Esophagus (tissue), 2 donors: ENCODE measurements around the gene AGXT. TPM values are rescaled to one million over a fixed set of nuclear protein-coding genes. Genes with fewer than 3 reads are reported as not detected.

Experiments
- H3K27ac ChIP-seq, 2 donors: one replicate each; pipeline ENCODE4 v1.5.1; 2013; ENCODE audit warnings: low read depth in 2 of 2, mild to moderate bottlenecking in 2 of 2, inconsistent platforms in 1 of 2, low read length in 1 of 2, moderate library complexity in 1 of 2
- H3K27me3 ChIP-seq, 2 donors: one replicate each; pipeline ENCODE4 v1.6.1; 2013; ENCODE audit warnings: low read length in 2 of 2, control low read depth in 1 of 2, mild to moderate bottlenecking in 1 of 2; ENCODE audit not compliant: insufficient read depth in 2 of 2, control insufficient read depth in 1 of 2
- H3K36me3 ChIP-seq, 2 donors: one replicate each; pipeline ENCODE4 v1.6.1; 2013; ENCODE audit warnings: low read length in 1 of 2; ENCODE audit not compliant: control insufficient read depth in 2 of 2, insufficient read depth in 2 of 2
- H3K4me1 ChIP-seq, 2 donors: one replicate each; pipeline ENCODE4 v1.6.1; 2013; ENCODE audit warnings: low read length in 1 of 2; ENCODE audit not compliant: control insufficient read depth in 2 of 2, insufficient read depth in 2 of 2
- H3K4me3 ChIP-seq, 2 donors: one replicate each; pipeline ENCODE4 v1.5.1; 2013; ENCODE audit warnings: low read length in 2 of 2, mild to moderate bottlenecking in 2 of 2, low read depth in 1 of 2, moderate library complexity in 1 of 2
- H3K9me3 ChIP-seq, 2 donors: one replicate each; pipeline ENCODE4 v1.6.1; 2013; ENCODE audit warnings: mild to moderate bottlenecking in 2 of 2, low read depth in 1 of 2, low read length in 1 of 2, moderate library complexity in 1 of 2; ENCODE audit not compliant: control insufficient read depth in 2 of 2, insufficient read depth in 1 of 2
- WGBS, 2 donors: extraction: QIAGEN DNeasy Blood & Tissue Kit; methylation state at CpG; one replicate each; pipeline ENCODE4 v1.1.7; 2013; 5-methylcytosine and 5-hydroxymethylcytosine counted together
- polyA plus RNA-seq, 2 donors: library from polyadenylated mRNA; stranded (reverse); fragments of 200-250 nt; gene quantifications; one replicate each; pipeline ENCODE4 v1.2.3, GENCODE V29; 2013
- donor health status: healthy with polysubstance abuse.
- donor health status: Bipolar disorder and iron deficiency.

AGXT gene
- not detected for polyA plus RNA-seq

DNA sequence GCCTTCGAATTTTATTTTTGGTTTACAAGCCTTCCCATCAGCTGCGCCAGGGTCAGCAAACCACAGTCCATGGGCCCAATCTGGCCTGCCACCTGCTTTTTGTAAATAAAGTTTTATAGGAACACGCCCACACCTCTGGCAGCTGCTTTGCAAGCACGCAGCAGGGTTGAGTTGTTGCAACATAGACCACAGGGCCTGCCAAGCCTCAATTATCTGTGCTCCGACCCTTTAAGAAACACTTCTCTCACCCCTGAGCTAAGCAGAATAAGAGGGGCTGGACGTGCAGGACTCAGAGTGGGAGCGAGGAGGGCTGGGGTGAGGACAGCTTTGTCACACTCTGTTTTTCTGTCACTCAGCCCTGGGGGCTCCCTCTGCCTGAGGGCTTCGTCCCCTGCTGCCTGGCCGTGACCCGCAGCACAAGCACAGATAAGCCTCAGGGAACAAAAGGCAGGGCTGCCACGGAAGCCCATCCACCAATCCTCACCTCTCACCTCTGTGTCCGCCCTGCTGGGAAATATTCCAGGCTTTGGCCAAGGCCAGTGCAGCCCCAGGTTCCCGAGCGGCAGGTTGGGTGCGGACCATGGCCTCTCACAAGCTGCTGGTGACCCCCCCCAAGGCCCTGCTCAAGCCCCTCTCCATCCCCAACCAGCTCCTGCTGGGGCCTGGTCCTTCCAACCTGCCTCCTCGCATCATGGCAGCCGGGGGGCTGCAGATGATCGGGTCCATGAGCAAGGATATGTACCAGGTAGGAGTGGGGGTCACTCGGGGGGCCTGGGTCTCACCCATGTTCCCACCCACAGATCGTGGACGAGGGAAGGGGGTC lies at the start of gene AGXT:
Gene AGXT (plus strand): TSS at position 539 of the 823 bp plus-strand sequence. CDS start 42 bp downstream, at position 581.
- 77 to 83% methylated on average over 21 of the region's 21 CpGs for WGBS, 2 donors

DNA sequence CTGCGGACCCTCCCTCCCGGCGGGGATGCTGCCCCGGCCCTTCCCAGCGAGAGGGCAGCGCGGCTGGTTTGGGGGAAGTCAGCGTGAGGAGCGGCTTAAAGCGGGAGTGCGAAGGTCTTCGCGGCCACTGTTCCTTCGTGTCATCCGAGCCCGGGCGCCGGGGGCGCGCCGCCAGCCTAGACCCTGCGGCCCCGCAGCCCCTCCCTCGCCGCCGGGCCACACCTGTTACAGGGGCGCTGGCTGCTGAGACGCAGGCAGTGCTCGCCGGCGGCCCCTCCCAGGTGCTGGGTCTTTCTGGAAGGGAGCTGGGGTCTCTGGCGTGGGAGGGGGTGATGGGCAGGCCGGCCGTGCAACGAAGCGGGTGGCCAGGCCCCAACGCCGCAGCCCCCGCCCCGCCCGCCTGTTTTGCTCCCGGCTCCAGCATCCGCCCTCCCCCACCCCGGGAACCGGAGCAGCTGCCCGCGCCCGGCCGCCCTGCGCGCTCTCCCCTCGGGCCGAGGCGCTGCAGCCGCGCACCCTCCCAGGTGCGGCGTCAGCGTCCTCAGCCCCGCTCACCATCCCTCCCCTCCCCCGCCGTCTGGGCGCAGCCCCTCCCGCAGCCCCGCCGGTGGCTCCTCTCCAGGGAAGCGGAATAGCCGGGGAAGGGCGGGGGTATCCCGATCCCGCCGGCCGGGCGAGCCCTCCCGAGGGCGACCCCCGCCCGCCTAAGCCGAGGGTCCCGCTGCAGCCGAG lies 49.3 kb upstream of the AGXT start:
- Histone ChIP-seq H3K4me1 (peaks cover 0 to 8% of the 10 kb centered on the region in 2 donors), H3K27ac (no peak overlapping the region), H3K9me3 (peaks cover 4 to 5% of the 10 kb centered on the region in 2 donors), H3K4me3 (peak overlapping the region in 1 of 2 donors; percentile 26), H3K27me3 (peaks cover 0 to 30% of the 10 kb centered on the region in 2 donors), H3K36me3 (no peaks in the 10 kb centered on the region)
- 0 to 1% methylated on average over 62 to 81 of the region's 81 CpGs for WGBS, 2 donors

More for the DNA sequence above, at the start of gene AGXT:
- H3K4me1 ChIP-seq, result no peaks in the 10 kb centered on the region
- no peaks in the 10 kb centered on the region for H3K27me3 ChIP-seq
- H3K36me3 ChIP-seq, result no peaks in the 10 kb centered on the region
- H3K9me3 ChIP-seq, result peaks cover 0 to 3% of the 10 kb centered on the region in 2 donors
- H3K27ac ChIP-seq, result no peak within 1 kb of the TSS
- no peak within 1 kb of the TSS for H3K4me3 ChIP-seq

DNA sequence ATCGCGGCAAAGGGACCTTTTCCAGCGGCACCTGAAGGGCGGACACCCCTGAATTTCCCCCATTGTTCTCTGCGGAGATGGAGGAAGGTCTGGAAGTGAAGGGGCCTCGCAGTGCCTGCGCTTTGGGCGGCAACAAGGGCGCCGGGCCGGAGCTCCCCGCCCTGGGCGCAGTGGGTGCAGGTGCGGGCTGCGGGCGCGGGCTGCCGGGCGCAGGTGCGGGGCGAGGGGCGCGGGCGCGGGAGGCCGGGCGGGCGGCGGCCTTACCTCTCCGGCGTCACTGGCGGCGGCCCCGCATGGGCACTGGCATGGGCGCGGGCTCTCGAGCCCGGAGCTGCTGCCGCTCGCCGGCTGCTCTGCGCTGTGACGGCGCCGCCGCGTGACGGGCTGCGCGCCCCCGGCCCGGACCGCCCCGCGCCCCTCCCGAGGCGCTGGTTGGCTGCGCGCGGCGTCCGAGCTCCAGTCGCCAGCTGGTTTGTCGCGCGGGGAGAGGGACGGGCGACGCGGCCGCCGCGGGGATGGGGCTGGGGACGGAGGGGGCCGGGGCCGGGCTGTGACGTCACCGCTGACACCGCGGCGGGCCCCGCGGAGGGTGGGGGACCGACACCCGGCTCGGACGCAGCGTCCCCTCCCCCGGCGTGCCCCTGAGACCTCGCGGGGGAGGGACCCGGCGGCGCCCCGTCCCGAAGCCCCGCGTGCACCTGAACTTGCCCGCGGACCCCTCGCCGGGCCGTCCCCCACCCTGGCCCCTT lies 48.6 kb upstream of the AGXT start, which contains the start of gene KIF1A:
Gene KIF1A (minus strand): TSS at position 362 of the 749 bp plus-strand sequence. CDS start 22,467 bp downstream, outside the sequence.
- Histone ChIP-seq H3K4me1 (peaks cover 0 to 8% of the 10 kb centered on the region in 2 donors), H3K27ac (no peak within 1 kb of the TSS), H3K36me3 (no peaks in the 10 kb centered on the region), H3K4me3 (peak within 1 kb of the TSS in 1 of 2 donors; percentile 26), H3K9me3 (peaks cover 4 to 5% of the 10 kb centered on the region in 2 donors), H3K27me3 (peaks cover 5 to 30% of the 10 kb centered on the region in 2 donors)
- 1 to 2% methylated on average over 39 to 104 of the region's 104 CpGs for WGBS, 2 donors

DNA sequence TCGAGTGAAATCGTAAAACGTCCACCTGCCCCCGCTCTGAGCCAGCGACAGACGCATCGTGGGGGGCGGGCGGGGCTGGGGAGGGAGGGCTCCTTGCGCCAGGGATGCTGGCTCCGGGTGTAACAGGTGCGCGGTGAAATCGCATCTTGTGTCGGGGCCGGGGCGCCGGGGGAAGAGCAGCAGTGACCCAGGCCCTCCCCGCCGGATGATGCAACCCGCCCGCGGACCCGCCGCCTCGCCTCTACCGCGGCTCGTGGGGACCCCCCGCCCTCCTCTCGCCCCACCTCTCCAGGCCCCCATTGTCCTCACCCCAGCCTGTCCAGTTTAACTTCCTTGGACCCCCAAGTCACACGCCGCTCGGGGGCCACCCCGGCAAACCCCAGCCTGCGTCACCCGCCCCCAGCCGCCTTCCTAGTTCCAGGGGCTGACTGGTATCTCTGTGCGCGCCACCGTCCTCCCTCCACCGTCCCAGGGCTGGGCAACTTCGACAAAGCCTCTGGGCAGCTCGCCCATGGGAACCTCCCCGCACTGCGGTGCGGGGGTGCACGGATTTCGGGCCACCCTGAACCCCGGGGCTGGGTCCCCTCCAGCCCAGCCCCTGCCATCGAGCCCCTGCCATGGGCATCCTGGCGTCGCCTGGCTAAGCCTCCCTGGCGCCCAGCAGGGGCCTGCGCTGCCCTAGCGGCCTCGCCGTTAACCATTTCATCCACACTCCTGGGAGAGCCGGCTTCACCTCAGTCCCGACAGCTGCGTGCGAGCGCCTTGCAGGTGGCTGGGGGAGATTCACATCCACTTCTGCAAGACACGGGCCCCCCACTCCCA lies 47.8 kb upstream of the AGXT start:
- WGBS, 2 donors, result 2% methylated on average over 63 to 64 of the region's 64 CpGs
- Histone ChIP-seq H3K4me1 (peaks cover 0 to 8% of the 10 kb centered on the region in 2 donors), H3K4me3 (peak overlapping the region in 1 of 2 donors; percentile 26), H3K9me3 (peaks cover 4 to 5% of the 10 kb centered on the region in 2 donors), H3K27me3 (peaks cover 5 to 30% of the 10 kb centered on the region in 2 donors), H3K27ac (no peak overlapping the region), H3K36me3 (no peaks in the 10 kb centered on the region)

DNA sequence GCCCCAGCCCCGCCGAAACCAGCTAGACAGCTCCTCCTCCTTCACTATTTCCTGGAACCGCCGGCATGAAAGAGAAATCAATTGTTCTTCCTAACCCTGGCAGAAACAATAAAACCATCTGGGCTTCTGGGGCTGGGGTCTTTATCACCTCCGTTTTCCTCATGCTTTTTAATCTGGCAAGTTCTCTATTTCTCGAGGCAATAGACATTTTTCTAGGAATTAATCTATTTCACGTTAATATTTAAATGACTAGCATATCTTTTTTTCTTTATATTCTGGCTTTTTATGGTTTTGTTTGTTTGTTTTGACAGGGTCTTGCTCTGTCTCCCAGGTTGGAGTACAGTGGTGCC lies 47.2 kb upstream of the AGXT start:
- Histone ChIP-seq H3K4me3 (no peak overlapping the region), H3K27me3 (peaks cover 5 to 30% of the 10 kb centered on the region in 2 donors), H3K36me3 (no peaks in the 10 kb centered on the region), H3K4me1 (peaks cover 0 to 8% of the 10 kb centered on the region in 2 donors), H3K27ac (no peak overlapping the region), H3K9me3 (peaks cover 4 to 5% of the 10 kb centered on the region in 2 donors)
- WGBS, 2 donors, result 18 to 24% methylated on average over 7 of the region's 7 CpGs

DNA sequence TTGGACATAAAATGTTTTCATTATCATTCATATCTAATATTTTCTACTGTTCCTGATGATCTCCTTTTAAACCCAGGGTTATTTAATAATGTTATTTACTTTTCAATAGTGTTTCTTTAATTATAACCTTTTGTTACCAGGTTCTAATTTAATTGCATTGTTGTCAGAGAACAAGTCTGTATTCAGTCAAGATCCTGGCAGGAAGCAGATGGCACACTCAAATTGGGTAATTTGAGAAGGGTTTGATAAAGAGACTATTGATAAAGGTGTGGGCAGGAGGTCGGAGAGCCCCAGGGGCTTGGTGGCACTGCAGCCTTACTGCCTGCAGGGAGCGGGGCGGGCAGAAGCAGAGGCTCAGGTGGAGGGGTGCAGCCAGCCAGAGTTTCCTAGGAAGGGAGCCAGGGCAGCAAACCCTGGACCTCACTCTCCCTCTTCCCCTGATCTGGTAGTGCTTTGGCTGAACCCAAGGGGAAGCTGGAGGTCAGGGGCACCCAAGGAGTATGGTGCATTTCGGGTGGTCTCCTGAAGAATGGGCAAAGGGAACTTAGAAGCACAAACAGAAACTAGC lies 46.3 kb upstream of the AGXT start:
- Histone ChIP-seq H3K36me3 (no peaks in the 10 kb centered on the region), H3K9me3 (peaks cover 4 to 5% of the 10 kb centered on the region in 2 donors), H3K4me3 (no peak overlapping the region), H3K27ac (no peak overlapping the region), H3K4me1 (peaks cover 0 to 8% of the 10 kb centered on the region in 2 donors), H3K27me3 (peaks cover 5 to 30% of the 10 kb centered on the region in 2 donors)
- WGBS, 2 donors, result 73 to 87% methylated on average over 4 of the region's 4 CpGs

DNA sequence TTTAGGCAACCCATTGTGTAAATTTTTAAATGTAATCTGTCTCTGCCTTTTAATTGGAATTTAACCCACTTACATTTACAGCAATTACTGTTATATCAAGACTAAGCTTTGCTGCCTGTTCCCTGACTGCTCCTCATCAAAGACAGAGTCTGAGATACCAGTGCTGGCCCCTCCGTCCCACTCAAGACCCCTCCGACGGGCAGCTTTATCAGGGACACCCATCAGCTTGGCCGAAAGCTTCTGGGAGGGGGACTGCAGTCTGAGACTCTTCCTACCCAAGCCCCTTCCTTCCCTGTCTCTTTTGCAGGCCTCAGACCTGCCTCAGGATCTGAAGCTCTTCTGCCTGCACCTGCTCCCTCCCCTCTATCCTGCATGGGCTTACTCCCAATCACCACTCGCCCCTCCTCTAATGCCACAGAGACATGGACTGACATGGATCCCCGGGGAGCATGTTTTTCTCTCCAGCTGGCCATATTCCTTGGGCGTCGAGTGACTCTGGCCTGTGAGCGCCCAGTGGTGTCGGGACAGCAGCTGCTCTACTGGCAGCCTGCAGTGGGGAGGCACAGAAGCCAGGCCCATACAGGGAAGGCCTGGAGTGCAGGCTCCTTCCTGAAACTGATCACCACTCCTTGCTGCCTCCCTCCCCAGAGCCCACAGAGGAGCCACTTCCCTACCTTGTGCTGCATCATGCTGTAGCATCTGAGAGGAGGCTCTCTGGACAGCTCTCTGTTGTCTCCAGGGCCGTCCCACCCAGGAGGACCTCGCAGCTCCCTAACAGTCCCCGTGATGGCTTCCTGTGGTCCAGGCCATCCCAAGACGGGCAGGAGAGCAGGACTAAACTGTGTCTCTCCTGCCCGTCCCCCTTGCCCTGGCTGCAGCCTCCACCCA lies 44.9 kb upstream of the AGXT start:
- no peaks in the 10 kb centered on the region for H3K36me3 ChIP-seq
- H3K4me3 ChIP-seq, result no peak overlapping the region
- H3K27me3 ChIP-seq, result peaks cover 5 to 30% of the 10 kb centered on the region in 2 donors
- peaks cover 0 to 7% of the 10 kb centered on the region in 2 donors for H3K4me1 ChIP-seq
- peaks cover 4 to 5% of the 10 kb centered on the region in 2 donors for H3K9me3 ChIP-seq
- H3K27ac ChIP-seq, result no peak overlapping the region
- 83 to 86% methylated on average over 15 of the region's 15 CpGs for WGBS, 2 donors

DNA sequence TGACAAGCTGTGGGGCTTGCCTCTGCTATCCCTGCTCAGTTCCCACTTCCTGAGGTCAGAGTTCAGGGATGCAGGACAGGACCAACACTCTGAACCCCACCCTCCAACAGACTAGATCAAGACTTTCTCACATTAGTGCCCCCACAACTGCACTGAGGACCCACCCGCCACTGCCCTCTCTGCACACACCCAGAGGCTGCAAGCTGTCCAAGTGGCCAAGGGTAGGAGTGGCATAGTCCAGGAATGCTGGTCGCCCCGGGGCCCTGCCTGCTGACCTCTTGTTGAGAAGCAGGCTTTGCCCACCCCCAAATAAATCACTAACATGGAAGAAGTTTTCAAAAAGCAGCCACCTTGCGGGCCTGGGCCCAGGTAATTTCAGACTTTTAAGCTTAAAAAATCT lies 43.1 kb upstream of the AGXT start:
- Histone ChIP-seq H3K36me3 (no peaks in the 10 kb centered on the region), H3K9me3 (peaks cover 4 to 5% of the 10 kb centered on the region in 2 donors), H3K27me3 (peaks cover 5 to 16% of the 10 kb centered on the region in 2 donors), H3K4me3 (no peak overlapping the region), H3K4me1 (no peaks in the 10 kb centered on the region), H3K27ac (no peak overlapping the region)
- 74 to 78% methylated on average over 4 of the region's 4 CpGs for WGBS, 2 donors
